GM23338 (cell line): Measurements from ENCODE around the gene ATG9B. TPM values are rescaled to one million over a fixed set of nuclear protein-coding genes. Genes with fewer than 3 reads are reported as not detected.

ENCODE experiments used
- CREB1 ChIP-seq: fragments of 250-450 bp; sonication (Bioruptor Pico); IDR thresholded peaks from 2 replicates; pipeline ENCODE4 v1.5.0; 2020; ENCODE audit warnings: low read depth, mild to moderate bottlenecking, moderate library complexity
- EZH2 ChIP-seq: fragments of 200-600 bp; sonication (generic); IDR thresholded peaks from one replicate; pipeline ENCODE4 v1.8.0; 2017; ENCODE audit warnings: antibody characterized with exemption, mild to moderate bottlenecking, low read depth; ENCODE audit not compliant: unreplicated experiment
- EZH2phosphoT487 ChIP-seq: fragments of 200-600 bp; sonication (generic); IDR thresholded peaks from one replicate; pipeline ENCODE4 v1.8.1; 2018; ENCODE audit warnings: antibody characterized with exemption; ENCODE audit not compliant: unreplicated experiment
- JUNB ChIP-seq: IDR thresholded peaks from one replicate; pipeline ENCODE4 v1.6.1; 2016; ENCODE audit warnings: antibody characterized with exemption; ENCODE audit not compliant: unreplicated experiment
- POLR2AphosphoS5 ChIP-seq: IDR thresholded peaks from 2 replicates; pipeline ENCODE4 v1.6.1; 2016; ENCODE audit warnings: antibody characterized with exemption, low read depth
- REST ChIP-seq: IDR thresholded peaks from one replicate; pipeline ENCODE4 v1.6.1; 2018; ENCODE audit warnings: antibody characterized with exemption; ENCODE audit not compliant: unreplicated experiment
- STAT1 ChIP-seq: IDR thresholded peaks from one replicate; pipeline ENCODE4 v1.6.1; 2016; ENCODE audit warnings: antibody characterized with exemption; ENCODE audit not compliant: unreplicated experiment
- ZNF114 ChIP-seq: fragments of 250-450 bp; sonication (Bioruptor Pico); IDR thresholded peaks from 2 replicates; pipeline ENCODE4 v1.5.0; 2020; ENCODE audit warnings: mild to moderate bottlenecking, moderate library complexity
- ZNF331 ChIP-seq: fragments of 250-450 bp; sonication (Bioruptor Pico); IDR thresholded peaks from 2 replicates; pipeline ENCODE4 v1.5.0; 2020; ENCODE audit warnings: low read depth, mild to moderate bottlenecking, moderate library complexity
- polyA plus RNA-seq: library from polyadenylated mRNA; unstranded; fragments of >200 nt; fragmentation: Nextera tagmentation; extraction: Ambion mirVana; gene quantifications from 2 replicates; pipeline ENCODE4 v1.2.1, GENCODE V29; 2016
- total RNA-seq: library from RNA; depleted of rRNA; stranded (reverse); fragments of >200 nt; shearing (Covaris generic); gene quantifications from 2 replicates; pipeline ENCODE4 v1.2.3, GENCODE V29; 2014
- TF ChIP-seq, protein P1 (sequence below): fragments of 250-450 bp; sonication (Bioruptor Pico); IDR thresholded peaks from 2 replicates; pipeline ENCODE4 v1.5.0; 2020; ENCODE audit warnings: mild to moderate bottlenecking, moderate library complexity
- TF ChIP-seq, protein P2 (sequence below), 2 experiments: fragments of 200-600 bp in 1 of 2; sonication (generic) in 1 of 2; conservative IDR thresholded peaks; 2 replicates each; pipeline versions ENCODE4 v1.5.1 to v1.6.1; 2016 to 2017; ENCODE audit warnings: antibody characterized with exemption in 2 of 2, low read depth in 2 of 2, mild to moderate bottlenecking in 2 of 2, moderate library complexity in 1 of 2

The ATG9B gene
- total and polyA plus RNA-seq, 2 experiments from 2014 or later = 1.2 to 3.4 TPM

GRCh38 chr7:151028948-151029501 lies 4.7 kb upstream of the ATG9B start (continued):
- TF ChIP-seq, protein P1, sequence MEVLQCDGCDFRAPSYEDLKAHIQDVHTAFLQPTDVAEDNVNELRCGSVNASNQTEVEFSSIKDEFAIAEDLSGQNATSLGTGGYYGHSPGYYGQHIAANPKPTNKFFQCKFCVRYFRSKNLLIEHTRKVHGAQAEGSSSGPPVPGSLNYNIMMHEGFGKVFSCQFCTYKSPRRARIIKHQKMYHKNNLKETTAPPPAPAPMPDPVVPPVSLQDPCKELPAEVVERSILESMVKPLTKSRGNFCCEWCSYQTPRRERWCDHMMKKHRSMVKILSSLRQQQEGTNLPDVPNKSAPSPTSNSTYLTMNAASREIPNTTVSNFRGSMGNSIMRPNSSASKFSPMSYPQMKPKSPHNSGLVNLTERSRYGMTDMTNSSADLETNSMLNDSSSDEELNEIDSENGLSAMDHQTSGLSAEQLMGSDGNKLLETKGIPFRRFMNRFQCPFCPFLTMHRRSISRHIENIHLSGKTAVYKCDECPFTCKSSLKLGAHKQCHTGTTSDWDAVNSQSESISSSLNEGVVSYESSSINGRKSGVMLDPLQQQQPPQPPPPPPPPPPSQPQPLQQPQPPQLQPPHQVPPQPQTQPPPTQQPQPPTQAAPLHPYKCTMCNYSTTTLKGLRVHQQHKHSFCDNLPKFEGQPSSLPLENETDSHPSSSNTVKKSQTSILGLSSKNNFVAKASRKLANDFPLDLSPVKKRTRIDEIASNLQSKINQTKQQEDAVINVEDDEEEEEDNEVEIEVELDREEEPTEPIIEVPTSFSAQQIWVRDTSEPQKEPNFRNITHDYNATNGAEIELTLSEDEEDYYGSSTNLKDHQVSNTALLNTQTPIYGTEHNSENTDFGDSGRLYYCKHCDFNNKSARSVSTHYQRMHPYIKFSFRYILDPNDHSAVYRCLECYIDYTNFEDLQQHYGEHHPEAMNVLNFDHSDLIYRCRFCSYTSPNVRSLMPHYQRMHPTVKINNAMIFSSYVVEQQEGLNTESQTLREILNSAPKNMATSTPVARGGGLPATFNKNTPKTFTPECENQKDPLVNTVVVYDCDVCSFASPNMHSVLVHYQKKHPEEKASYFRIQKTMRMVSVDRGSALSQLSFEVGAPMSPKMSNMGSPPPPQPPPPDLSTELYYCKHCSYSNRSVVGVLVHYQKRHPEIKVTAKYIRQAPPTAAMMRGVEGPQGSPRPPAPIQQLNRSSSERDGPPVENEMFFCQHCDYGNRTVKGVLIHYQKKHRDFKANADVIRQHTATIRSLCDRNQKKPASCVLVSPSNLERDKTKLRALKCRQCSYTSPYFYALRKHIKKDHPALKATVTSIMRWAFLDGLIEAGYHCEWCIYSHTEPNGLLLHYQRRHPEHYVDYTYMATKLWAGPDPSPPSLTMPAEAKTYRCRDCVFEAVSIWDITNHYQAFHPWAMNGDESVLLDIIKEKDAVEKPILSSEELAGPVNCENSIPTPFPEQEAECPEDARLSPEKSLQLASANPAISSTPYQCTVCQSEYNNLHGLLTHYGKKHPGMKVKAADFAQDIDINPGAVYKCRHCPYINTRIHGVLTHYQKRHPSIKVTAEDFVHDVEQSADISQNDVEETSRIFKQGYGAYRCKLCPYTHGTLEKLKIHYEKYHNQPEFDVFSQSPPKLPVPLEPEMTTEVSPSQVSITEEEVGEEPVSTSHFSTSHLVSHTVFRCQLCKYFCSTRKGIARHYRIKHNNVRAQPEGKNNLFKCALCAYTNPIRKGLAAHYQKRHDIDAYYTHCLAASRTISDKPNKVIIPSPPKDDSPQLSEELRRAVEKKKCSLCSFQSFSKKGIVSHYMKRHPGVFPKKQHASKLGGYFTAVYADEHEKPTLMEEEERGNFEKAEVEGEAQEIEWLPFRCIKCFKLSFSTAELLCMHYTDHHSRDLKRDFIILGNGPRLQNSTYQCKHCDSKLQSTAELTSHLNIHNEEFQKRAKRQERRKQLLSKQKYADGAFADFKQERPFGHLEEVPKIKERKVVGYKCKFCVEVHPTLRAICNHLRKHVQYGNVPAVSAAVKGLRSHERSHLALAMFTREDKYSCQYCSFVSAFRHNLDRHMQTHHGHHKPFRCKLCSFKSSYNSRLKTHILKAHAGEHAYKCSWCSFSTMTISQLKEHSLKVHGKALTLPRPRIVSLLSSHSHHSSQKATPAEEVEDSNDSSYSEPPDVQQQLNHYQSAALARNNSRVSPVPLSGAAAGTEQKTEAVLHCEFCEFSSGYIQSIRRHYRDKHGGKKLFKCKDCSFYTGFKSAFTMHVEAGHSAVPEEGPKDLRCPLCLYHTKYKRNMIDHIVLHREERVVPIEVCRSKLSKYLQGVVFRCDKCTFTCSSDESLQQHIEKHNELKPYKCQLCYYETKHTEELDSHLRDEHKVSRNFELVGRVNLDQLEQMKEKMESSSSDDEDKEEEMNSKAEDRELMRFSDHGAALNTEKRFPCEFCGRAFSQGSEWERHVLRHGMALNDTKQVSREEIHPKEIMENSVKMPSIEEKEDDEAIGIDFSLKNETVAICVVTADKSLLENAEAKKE = no peak
- TF ChIP-seq CREB1 (CRISPR knock-in tag) (no peak), JUNB (no peak), EZH2phosphoT487 (no peak), EZH2 (no peak), POLR2AphosphoS5 (no peak), REST (no peak), ZNF114 (CRISPR knock-in tag) (no peak), ZNF331 (CRISPR knock-in tag) (no peak), STAT1 (no peak)
- TF ChIP-seq, protein P2, sequence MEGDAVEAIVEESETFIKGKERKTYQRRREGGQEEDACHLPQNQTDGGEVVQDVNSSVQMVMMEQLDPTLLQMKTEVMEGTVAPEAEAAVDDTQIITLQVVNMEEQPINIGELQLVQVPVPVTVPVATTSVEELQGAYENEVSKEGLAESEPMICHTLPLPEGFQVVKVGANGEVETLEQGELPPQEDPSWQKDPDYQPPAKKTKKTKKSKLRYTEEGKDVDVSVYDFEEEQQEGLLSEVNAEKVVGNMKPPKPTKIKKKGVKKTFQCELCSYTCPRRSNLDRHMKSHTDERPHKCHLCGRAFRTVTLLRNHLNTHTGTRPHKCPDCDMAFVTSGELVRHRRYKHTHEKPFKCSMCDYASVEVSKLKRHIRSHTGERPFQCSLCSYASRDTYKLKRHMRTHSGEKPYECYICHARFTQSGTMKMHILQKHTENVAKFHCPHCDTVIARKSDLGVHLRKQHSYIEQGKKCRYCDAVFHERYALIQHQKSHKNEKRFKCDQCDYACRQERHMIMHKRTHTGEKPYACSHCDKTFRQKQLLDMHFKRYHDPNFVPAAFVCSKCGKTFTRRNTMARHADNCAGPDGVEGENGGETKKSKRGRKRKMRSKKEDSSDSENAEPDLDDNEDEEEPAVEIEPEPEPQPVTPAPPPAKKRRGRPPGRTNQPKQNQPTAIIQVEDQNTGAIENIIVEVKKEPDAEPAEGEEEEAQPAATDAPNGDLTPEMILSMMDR (conservative IDR thresholded peaks at IDR 0.05; ENCODE audit: low read depth in 2 of 2) = no peak
